ENCODE results near the gene CPVL. TPM values are rescaled to one million over a fixed set of nuclear protein-coding genes. Genes with fewer than 3 reads are reported as not detected.
A peak's percentile ranks its signal among the peaks of the same experiment; 100 is the strongest.

CPVL gene
- polyA plus RNA-seq, 3 donors from 2014 or later = 4.3 to 60.4 (median 35.4) TPM

DNA sequence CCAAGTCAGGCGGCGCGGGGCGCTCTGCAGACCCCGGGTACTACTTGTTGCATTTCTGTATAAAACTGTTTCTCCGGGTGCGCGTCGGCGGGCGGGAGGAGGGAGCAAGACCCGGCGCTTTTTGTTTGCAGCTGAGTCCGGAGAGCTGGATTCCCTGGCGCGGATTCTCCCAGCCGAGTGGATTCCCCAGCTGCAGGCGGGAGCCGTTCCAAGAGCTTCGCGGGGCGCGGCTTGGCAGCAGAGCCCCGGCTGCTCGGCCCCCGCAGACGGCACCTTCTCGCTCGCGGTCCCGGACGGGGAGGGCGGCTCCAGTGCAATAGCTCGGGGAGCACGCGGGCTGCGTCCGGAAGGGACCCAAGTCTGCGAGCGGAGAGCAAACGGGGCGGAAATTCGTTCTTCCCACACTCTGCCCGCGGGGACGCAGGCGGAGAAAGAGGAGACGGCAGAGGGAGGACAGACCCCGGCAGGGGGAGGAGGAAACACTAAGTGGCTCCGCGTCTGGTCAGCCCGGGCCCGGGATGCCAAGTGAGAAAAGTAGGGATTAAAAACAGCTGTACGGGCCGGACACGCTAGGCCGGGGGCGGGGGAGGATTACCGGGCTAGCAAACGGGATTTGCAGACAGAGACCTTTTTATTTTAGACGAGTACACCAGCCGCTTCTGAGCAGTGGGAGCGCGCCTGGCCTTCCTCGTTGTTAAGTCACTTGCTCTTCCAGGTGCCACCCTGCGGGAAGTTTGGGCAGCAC is 187.9 kb downstream of the CPVL start, which contains the start of gene TRIL:
Gene TRIL (minus strand): TSS at position 96 of the 745 bp plus-strand sequence. CDS start 284 bp downstream, outside the sequence.
- Mint-ChIP-seq H3K27ac (no peak within 1 kb of the TSS), H3K36me3 (no peaks in the 10 kb centered on the region), H3K9me3 (no peaks in the 10 kb centered on the region), H3K27me3 (ENCODE audit: low read depth in 3 of 3) (peaks cover 6 to 11% (median 7%) of the 10 kb centered on the region in 3 donors), H3K4me1 (peaks cover 5 to 22% of the 10 kb centered on the region in 2 donors), H3K4me3 (peak within 1 kb of the TSS; percentile 69 to 78 (median 75))
- DNase-seq = peak in 1 of 3 donors; percentile 2

DNA sequence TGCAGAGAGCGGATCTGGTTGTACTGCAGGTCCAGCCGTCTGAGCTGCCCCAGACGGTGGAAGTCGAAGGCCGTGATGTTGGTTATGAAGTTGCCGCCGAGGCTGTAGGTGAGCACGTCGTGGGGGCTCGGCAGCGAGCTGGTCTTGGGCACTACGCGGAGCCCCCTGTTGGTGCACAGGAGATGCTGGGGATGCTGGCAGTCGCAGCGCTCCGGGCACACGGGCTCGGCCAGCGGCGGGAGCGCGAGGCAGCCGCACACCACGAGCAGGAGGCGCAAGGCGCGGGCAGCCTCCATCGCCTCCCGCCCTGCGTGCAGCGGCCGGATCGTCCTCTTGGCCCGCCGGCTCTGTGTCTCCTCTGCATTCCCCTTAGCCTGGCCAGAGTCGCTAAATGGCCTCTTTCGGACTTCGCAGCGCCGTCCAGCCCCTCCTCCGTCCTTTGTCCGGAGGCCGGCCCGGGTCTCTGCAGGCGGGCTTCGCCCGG is 188.5 kb downstream of the CPVL start:
- peaks cover 5 to 22% of the 10 kb centered on the region in 2 donors for H3K4me1 Mint-ChIP-seq
- H3K27ac Mint-ChIP-seq = no peak overlapping the region
- H3K9me3 Mint-ChIP-seq = no peaks in the 10 kb centered on the region
- no peaks in the 10 kb centered on the region for H3K36me3 Mint-ChIP-seq
- peak in 1 of 3 donors; percentile 6 for DNase-seq
- H3K27me3 Mint-ChIP-seq (ENCODE audit: low read depth in 3 of 3) = peaks cover 7 to 13% (median 11%) of the 10 kb centered on the region in 3 donors
- peak overlapping the region; percentile 69 to 78 (median 75) for H3K4me3 Mint-ChIP-seq

DNA sequence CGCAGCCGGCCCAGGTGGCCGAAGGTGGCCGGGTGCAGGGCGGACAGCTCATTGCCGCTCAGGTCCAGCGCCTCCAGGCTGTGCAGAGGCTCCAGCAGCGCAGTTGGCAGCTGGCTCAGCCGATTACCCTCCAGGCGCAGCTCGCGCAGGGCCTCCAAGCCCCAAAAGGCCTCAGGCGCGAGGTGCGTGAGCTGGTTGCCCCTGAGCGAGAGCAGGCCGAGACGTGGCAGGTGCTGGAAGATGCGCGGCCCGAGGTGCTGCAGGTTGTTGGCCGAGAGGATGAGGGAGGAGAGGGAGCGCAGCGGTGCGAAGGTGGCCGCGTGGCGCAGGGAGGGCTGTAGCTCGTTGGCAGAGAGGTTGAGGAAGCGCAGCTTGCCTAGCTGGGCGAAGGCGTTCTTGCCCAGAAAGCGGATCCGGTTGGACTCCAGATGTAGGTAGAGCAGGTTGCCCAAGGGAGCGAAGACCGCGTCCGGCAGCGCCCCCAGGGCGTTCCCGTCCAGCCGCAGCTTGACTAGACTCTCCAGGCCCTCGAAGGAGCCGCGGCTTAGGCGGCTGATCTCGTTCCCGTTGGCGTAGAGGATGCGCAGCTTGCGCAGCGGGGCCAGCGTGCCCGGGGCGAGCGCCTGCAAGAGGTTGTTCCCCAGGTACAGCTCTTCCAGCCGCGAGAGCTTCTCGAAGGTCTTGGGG is 189.1 kb downstream of the CPVL start:
- peak in 2 of 3 donors; percentile 1 to 5 for DNase-seq

DNA sequence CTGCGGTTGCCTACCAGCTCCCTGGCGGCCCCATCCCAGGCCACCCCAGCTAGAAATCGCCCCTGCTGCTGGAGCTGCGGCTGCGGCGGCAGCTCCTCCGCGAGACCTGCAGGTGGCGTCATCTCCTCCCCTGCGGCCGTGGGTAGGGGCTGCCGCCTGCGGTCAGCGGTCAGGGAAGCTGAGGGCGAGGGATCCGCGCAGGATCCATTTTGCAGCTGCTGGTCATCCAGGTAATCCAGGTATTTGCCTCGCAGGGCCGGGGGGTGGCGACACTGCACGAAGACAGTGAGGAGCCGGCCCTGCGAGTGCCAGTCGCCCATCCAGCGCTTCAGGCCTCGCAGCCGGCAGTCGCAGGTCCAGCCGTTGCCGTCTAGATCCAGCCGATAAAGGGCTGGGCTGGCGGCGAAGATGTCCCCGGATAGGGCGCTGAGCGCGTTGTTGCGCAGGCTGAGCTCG is 189.7 kb downstream of the CPVL start:
- H3K4me1 Mint-ChIP-seq = peaks cover 5 to 22% of the 10 kb centered on the region in 2 donors
- no peaks in the 10 kb centered on the region for H3K36me3 Mint-ChIP-seq
- H3K9me3 Mint-ChIP-seq = no peaks in the 10 kb centered on the region
- no peak overlapping the region for H3K27ac Mint-ChIP-seq
- peak; percentile 26 to 38 (median 35) for DNase-seq
- peak overlapping the region; percentile 30 to 78 (median 70) for H3K4me3 Mint-ChIP-seq
- peaks cover 3 to 11% (median 11%) of the 10 kb centered on the region in 3 donors for H3K27me3 Mint-ChIP-seq (ENCODE audit: low read depth in 3 of 3)

More for the DNA sequence above, 189.1 kb downstream of the CPVL start:
- H3K27me3 Mint-ChIP-seq (ENCODE audit: low read depth in 3 of 3) = peaks cover 7 to 13% (median 11%) of the 10 kb centered on the region in 3 donors
- peak overlapping the region; percentile 69 to 78 (median 75) for H3K4me3 Mint-ChIP-seq
- H3K36me3 Mint-ChIP-seq = no peaks in the 10 kb centered on the region
- H3K27ac Mint-ChIP-seq = no peak overlapping the region
- H3K4me1 Mint-ChIP-seq = peaks cover 5 to 22% of the 10 kb centered on the region in 2 donors
- no peaks in the 10 kb centered on the region for H3K9me3 Mint-ChIP-seq

DNA sequence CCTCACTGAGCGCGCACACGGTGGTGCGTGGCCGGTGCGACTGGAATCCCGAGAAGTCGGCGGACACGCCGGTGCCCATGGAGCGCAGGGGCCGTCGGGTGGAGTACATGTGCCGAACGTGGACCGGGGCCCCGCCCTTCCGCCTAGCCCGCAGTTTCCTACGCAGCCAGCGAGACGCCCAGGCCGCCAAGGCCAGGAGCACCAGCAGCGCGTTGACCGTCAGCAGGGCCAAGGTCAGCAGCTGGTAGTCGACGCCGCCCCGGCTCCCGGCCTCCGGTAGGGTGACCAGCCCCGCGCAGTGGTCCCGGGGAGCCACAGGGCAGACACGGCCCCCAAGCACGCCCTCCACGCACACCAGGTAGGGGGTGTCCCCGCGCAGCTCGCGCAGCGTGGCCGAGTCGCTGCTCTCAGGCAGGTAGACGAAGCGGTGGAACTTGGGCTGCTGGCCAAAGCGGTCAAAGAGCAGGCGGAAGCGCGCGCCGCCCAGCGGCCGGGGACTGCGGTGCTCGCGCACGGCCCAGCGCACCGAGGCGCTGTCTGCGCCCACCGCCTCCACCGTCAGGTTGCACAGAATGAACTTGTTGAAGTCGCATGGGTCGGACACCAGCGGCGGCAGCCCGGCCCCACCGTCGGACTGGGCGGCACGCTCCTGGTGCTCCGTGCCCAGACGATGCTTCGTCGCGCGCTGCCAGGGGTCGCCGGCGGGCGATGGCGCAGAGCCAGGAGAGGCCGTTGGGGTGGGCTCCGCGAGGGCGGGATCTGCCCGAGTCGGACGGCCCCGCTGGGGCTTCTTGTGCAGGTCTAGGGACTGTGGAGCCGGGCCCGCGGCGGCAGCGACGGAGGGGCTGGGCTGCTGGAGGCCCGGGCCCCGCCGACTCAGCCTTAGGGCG is 190.4 kb downstream of the CPVL start:
- peak; percentile 22 to 51 (median 30) for DNase-seq
- Mint-ChIP-seq H3K27ac (no peak overlapping the region), H3K4me1 (peaks cover 5 to 22% of the 10 kb centered on the region in 2 donors), H3K36me3 (no peaks in the 10 kb centered on the region), H3K27me3 (ENCODE audit: low read depth in 3 of 3) (peaks cover 3 to 14% (median 11%) of the 10 kb centered on the region in 3 donors), H3K9me3 (no peaks in the 10 kb centered on the region), H3K4me3 (peak overlapping the region; percentile 45 to 75 (median 63))

DNA sequence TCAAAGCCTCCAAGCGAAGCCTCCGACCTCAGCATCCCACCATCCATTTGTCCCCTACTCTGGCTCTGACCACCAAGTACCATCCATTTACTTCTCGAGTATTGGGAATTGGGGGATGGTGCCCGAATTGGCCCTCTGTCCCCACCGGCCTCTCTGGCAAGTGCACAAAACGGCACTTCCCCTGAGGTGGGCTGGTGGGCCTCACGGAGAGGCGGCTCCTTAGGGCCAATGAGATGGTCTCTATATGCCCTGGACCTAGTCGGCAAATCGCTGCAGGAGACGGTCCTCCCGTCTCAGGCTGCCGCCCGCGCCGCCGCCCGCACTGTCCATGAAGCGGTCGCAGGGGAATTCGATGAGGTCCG is 191.0 kb downstream of the CPVL start:
- Mint-ChIP-seq H3K27me3 (ENCODE audit: low read depth in 3 of 3) (peaks cover 3 to 14% (median 11%) of the 10 kb centered on the region in 3 donors), H3K4me3 (peak overlapping the region; percentile 45 to 75 (median 63)), H3K27ac (no peak overlapping the region), H3K4me1 (peaks cover 5 to 22% of the 10 kb centered on the region in 2 donors), H3K9me3 (no peaks in the 10 kb centered on the region), H3K36me3 (no peaks in the 10 kb centered on the region)
- no peak for DNase-seq

DNA sequence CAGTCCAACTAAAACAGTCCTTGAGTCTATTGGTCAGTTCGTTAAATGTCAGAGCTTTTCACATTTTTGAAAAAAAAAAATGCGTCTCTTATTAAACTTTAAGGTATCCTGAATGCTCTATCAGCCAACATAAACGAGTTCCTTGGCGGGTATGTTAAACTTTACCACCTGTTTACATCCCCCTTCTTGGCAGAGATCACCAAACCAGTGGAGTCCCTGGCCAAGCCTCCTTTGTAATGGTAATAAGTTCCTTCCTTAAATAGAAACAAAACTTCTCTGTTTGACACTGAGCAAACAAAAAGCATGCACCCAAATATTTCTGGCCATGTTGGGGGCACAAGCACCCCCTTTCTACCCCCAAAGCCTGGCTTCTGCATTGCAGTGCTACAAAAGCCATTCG is 191.4 kb downstream of the CPVL start:
- H3K9me3 Mint-ChIP-seq = no peaks in the 10 kb centered on the region
- no peaks in the 10 kb centered on the region for H3K36me3 Mint-ChIP-seq
- peaks cover 5 to 22% of the 10 kb centered on the region in 2 donors for H3K4me1 Mint-ChIP-seq
- DNase-seq = no peak
- peaks cover 3 to 14% (median 11%) of the 10 kb centered on the region in 3 donors for H3K27me3 Mint-ChIP-seq (ENCODE audit: low read depth in 3 of 3)
- peak overlapping the region in 4 of 5 donors; percentile 35 to 65 (median 62) for H3K4me3 Mint-ChIP-seq
- no peak overlapping the region for H3K27ac Mint-ChIP-seq

DNA sequence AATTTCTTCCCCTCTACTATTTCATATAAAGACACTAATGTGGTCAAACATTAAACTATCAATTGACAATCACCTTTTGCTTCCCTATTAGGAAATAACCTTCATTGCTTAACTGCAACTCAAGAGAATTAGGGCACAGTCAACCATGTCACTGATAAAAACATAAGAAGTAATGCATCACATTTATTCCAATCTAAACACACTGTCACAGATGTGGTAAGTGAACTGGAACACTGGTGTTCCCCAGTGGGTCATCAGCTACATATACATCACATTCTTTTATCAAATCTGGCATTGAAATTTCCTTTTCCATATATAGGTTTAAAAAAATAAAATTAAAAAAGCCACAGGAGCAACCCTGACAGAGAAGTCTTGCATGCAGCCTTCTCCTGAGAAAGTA is 191.9 kb downstream of the CPVL start:
- no peaks in the 10 kb centered on the region for H3K9me3 Mint-ChIP-seq
- no peak overlapping the region for H3K27ac Mint-ChIP-seq
- peaks cover 3 to 14% (median 11%) of the 10 kb centered on the region in 3 donors for H3K27me3 Mint-ChIP-seq (ENCODE audit: low read depth in 3 of 3)
- no peak for DNase-seq
- H3K4me3 Mint-ChIP-seq = no peak overlapping the region
- peaks cover 5 to 22% of the 10 kb centered on the region in 2 donors for H3K4me1 Mint-ChIP-seq
- H3K36me3 Mint-ChIP-seq = no peaks in the 10 kb centered on the region

DNA sequence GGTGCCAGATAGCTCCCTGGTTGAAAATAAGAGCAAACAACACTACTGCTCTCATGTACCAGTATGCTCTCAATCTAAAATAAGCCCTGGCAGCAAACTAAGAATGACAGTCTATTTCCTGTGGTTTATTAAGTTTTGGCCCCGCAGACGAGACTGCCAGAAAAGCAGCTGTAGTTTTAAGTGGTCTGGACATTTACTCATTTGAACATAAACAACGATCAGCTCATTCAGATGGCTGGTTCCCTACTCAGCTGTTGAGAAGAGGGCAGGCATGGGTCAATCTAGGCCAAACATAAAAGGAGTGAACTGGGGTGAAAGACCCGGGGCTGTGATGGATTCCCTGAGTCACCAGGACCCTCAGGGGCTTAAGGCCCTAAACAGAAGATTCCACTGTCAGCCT is 192.7 kb downstream of the CPVL start:
- H3K4me1 Mint-ChIP-seq = peaks cover 5 to 16% of the 10 kb centered on the region in 2 donors
- H3K27ac Mint-ChIP-seq = no peak overlapping the region
- H3K9me3 Mint-ChIP-seq = no peaks in the 10 kb centered on the region
- H3K36me3 Mint-ChIP-seq = no peaks in the 10 kb centered on the region
- H3K4me3 Mint-ChIP-seq = no peak overlapping the region
- DNase-seq = no peak
- H3K27me3 Mint-ChIP-seq (ENCODE audit: low read depth in 3 of 3) = peaks cover 0 to 14% (median 12%) of the 10 kb centered on the region in 3 donors

Other genes starting within 250 kb of the CPVL start
- not detected for gene TRIL, start 188.2 kb downstream of the CPVL start, polyA plus RNA-seq
- gene CHN2, start 48.2 kb upstream of the CPVL start, polyA plus RNA-seq = 10 to 100 TPM in 2 of 3 donors, 1 to 10 TPM in 1; 7.7 to 23.9 (median 14.6) TPM